Caco-2 (cell line): Measurements from ENCODE around the gene RNF214. TPM values are rescaled to one million over a fixed set of nuclear protein-coding genes. Genes with fewer than 3 reads are reported as not detected.

Experiments
- BruUV-seq: library from RNA; stranded (reverse); fragments of 400-500 nt; replicated peaks from 2 replicates; lab custom pipeline; 2021; lab: Mats Ljungman, UMichigan
- CTCF ChIA-PET: fragments of 300-600 bp; sonication (Branson Sonifier 250); formaldehyde crosslinking; loops from one replicate; lab custom pipeline; 2022; ENCODE audit warnings: antibody characterized with exemption; lab: Charles Lee
- POLR2A ChIA-PET: fragments of 300-600 bp; sonication (Branson Sonifier 250); formaldehyde crosslinking; loops from one replicate; lab custom pipeline; 2022; ENCODE audit warnings: antibody characterized with exemption; lab: Charles Lee
- DNase-seq, 2 experiments: peaks; one replicate each; pipeline versions ENCODE4 v3.0.0 to v3.0.0-alpha.2; 2020 to 2022
- H3K27me3 ChIP-seq: replicated peaks from 2 replicates; pipeline ENCODE4 v1.6.0; 2011; ENCODE audit warnings: low read length; ENCODE audit not compliant: control insufficient read depth, insufficient read depth
- H3K36me3 ChIP-seq: 2 replicates; pipeline ENCODE4 v1.5.1; 2011; ENCODE audit warnings: low read length; ENCODE audit not compliant: control insufficient read depth, insufficient read depth
- H3K4me1 ChIP-seq: fragments of 250-450 bp; sonication (Bioruptor Pico); 2 replicates; pipeline ENCODE4 v1.5.1; 2020; ENCODE audit warnings: mild to moderate bottlenecking
- H3K4me3 ChIP-seq: 2 replicates; pipeline ENCODE4 v1.5.1; 2011; ENCODE audit warnings: low read depth, mild to moderate bottlenecking, control low read depth, low read length
- H3K9me3 ChIP-seq: fragments of 250-450 bp; sonication (Bioruptor Pico); 2 replicates; pipeline ENCODE4 v1.5.1; 2020; ENCODE audit warnings: mild to moderate bottlenecking, moderate library complexity
- H3K27ac Mint-ChIP-seq: one replicate; pipeline ENCODE4 v1.8.0; 2022; ENCODE audit warnings: mixed read lengths; ENCODE audit not compliant: unreplicated experiment
- H3K27me3 Mint-ChIP-seq: one replicate; pipeline ENCODE4 v1.8.0; 2022; ENCODE audit warnings: mixed read lengths; ENCODE audit not compliant: insufficient read depth, unreplicated experiment
- H3K36me3 Mint-ChIP-seq: one replicate; pipeline ENCODE4 v1.8.0; 2022; ENCODE audit warnings: mild to moderate bottlenecking, mixed read lengths; ENCODE audit not compliant: insufficient read depth, unreplicated experiment
- H3K4me1 Mint-ChIP-seq: one replicate; pipeline ENCODE4 v1.8.0; 2022; ENCODE audit warnings: low read depth, mixed read lengths; ENCODE audit not compliant: unreplicated experiment
- H3K4me3 Mint-ChIP-seq: one replicate; pipeline ENCODE4 v1.8.0; 2022; ENCODE audit warnings: mild to moderate bottlenecking, moderate library complexity, mixed read lengths; ENCODE audit not compliant: unreplicated experiment
- H3K9me3 Mint-ChIP-seq: one replicate; pipeline ENCODE4 v1.8.0; 2022; ENCODE audit warnings: mixed read lengths; ENCODE audit not compliant: unreplicated experiment
- intact Hi-C: fragments of 100-400 bp; cut with micrococcal nuclease; formaldehyde crosslinking; loops from one replicate; pipeline ENCODE4 v1.10.0; 2022; ENCODE audit not compliant: unreplicated experiment
- total RNA-seq: library from RNA; stranded (reverse); gene quantifications from 2 replicates; pipeline ENCODE4 v1.2.3, GENCODE V29; 2022
- TF ChIP-seq, protein P1 (sequence below), 2 experiments: fragments of 200-600 bp in 1 of 2; IDR thresholded peaks; 1 replicate in 1 of 2; 2 replicates in 1 of 2; pipeline versions ENCODE4 v1.5.1 to v1.8.0; 2011 to 2022; ENCODE audit warnings: antibody characterized with exemption in 1 of 2, control low read depth in 1 of 2, inconsistent platforms in 1 of 2, low read depth in 1 of 2, low read length in 1 of 2, mild to moderate bottlenecking in 1 of 2, moderate library complexity in 1 of 2; ENCODE audit not compliant: insufficient read depth in 1 of 2, severe bottlenecking in 1 of 2, unreplicated experiment in 1 of 2

Gene RNF214
- total RNA-seq, 1 experiment from 2014 or later: 55.8 TPM

DNA sequence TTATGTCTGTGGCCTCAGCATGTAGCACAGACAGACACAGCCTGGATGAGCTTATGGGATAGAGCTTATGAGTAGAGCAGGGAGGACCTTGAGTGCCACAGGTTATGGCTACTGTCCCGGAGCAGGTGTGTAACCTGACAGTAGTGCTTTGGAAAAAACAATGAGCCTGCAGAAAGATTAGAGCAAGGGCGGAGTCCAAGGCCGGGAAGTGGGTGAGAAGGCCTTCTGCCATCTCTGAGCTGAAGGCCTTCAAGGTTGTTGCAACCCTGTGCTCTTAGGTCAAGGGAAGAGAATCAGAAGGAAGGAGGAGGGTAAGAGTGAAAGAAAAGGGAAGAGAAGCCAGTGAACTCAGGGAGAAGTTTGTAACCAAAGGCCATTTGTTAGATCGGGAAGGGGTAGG is 37.2 kb upstream of the RNF214 start:
- H3K36me3 ChIP-seq: peaks cover 2% of the 10 kb centered on the region; the same call in 1 of the 2 replicates
- TF ChIP-seq, protein P1, sequence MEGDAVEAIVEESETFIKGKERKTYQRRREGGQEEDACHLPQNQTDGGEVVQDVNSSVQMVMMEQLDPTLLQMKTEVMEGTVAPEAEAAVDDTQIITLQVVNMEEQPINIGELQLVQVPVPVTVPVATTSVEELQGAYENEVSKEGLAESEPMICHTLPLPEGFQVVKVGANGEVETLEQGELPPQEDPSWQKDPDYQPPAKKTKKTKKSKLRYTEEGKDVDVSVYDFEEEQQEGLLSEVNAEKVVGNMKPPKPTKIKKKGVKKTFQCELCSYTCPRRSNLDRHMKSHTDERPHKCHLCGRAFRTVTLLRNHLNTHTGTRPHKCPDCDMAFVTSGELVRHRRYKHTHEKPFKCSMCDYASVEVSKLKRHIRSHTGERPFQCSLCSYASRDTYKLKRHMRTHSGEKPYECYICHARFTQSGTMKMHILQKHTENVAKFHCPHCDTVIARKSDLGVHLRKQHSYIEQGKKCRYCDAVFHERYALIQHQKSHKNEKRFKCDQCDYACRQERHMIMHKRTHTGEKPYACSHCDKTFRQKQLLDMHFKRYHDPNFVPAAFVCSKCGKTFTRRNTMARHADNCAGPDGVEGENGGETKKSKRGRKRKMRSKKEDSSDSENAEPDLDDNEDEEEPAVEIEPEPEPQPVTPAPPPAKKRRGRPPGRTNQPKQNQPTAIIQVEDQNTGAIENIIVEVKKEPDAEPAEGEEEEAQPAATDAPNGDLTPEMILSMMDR (IDR thresholded peaks at IDR 0.05; ENCODE audit: insufficient read depth in 1 of 2, low read depth in 1 of 2, low read length in 1 of 2, severe bottlenecking in 1 of 2, unreplicated experiment in 1 of 2): no peak
- Mint-ChIP-seq H3K27me3 (no peaks in the 10 kb centered on the region), H3K36me3 (peaks cover 24% of the 10 kb centered on the region), H3K4me3 (no peak overlapping the region), H3K4me1 (peaks cover 25% of the 10 kb centered on the region), H3K9me3 (no peaks in the 10 kb centered on the region), H3K27ac (no peak overlapping the region)
- no TSS peak for BruUV-seq
- H3K27me3 ChIP-seq: no peaks in the 10 kb centered on the region
- no peaks in the 10 kb centered on the region for H3K9me3 ChIP-seq
- H3K4me3 ChIP-seq: no peak overlapping the region
- ChIA-PET POLR2A (no interaction called here), CTCF (interaction anchor here (0.7 to 1.4 kb wide), 2 partner anchors 15 to 31 kb away, joined by 3 to 6 read pairs; no protein-coding TSS in a partner anchor)
- DNase-seq: no peak
- intact Hi-C loops: no loop called here
- H3K4me1 ChIP-seq: peaks cover 31% of the 10 kb centered on the region

DNA sequence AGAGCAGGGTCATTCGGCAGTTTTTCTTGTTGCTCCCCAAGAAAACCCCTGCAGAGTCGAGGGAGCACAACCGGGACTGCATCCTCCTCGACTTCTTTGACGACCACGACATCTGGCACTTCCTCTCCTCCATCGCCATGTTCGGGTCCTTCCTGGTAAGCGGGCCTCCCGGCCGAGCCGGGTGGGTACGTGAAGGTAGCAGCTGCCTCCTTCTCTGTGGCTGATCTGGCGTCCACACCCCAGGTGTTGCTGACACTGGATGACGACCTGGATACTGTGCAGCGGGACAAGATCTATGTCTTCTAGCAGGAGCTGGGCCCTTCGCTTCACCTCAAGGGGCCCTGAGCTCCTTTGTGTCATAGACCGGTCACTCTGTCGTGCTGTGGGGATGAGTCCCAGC is 36.7 kb upstream of the RNF214 start:
- TF ChIP-seq, protein P1 (IDR thresholded peaks at IDR 0.05; ENCODE audit: insufficient read depth in 1 of 2, low read depth in 1 of 2, low read length in 1 of 2, severe bottlenecking in 1 of 2, unreplicated experiment in 1 of 2): no peak
- no peak overlapping the region for H3K4me3 Mint-ChIP-seq
- no peak overlapping the region for H3K27ac Mint-ChIP-seq
- intact Hi-C loops: no loop called here
- no peak for DNase-seq
- no peak overlapping the region for H3K4me3 ChIP-seq
- H3K9me3 ChIP-seq: no peaks in the 10 kb centered on the region
- ChIA-PET POLR2A (no interaction called here), CTCF (interaction anchor here (0.5 to 1.4 kb wide), 2 partner anchors 31 to 1495 kb away, joined by 6 read pairs; no protein-coding TSS in a partner anchor)
- peaks cover 36% of the 10 kb centered on the region for H3K4me1 ChIP-seq
- peaks cover 29% of the 10 kb centered on the region for H3K36me3 Mint-ChIP-seq
- no peaks in the 10 kb centered on the region for H3K27me3 Mint-ChIP-seq
- no peaks in the 10 kb centered on the region for H3K27me3 ChIP-seq
- peaks cover 30% of the 10 kb centered on the region for H3K4me1 Mint-ChIP-seq
- BruUV-seq: no TSS peak
- peaks cover 2% of the 10 kb centered on the region; the same call in 1 of the 2 replicates for H3K36me3 ChIP-seq
- H3K9me3 Mint-ChIP-seq: no peaks in the 10 kb centered on the region

DNA sequence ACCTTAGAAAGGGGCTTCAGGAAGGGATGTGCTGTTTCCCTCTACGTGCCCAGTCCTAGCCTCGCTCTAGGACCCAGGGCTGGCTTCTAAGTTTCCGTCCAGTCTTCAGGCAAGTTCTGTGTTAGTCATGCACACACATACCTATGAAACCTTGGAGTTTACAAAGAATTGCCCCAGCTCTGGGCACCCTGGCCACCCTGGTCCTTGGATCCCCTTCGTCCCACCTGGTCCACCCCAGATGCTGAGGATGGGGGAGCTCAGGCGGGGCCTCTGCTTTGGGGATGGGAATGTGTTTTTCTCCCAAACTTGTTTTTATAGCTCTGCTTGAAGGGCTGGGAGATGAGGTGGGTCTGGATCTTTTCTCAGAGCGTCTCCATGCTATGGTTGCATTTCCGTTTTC is 35.5 kb upstream of the RNF214 start:
- peak overlapping the region; percentile 86 for H3K27ac Mint-ChIP-seq
- peaks cover 34% of the 10 kb centered on the region for H3K4me1 Mint-ChIP-seq
- peaks cover 36% of the 10 kb centered on the region for H3K36me3 Mint-ChIP-seq
- TF ChIP-seq, protein P1 (IDR thresholded peaks at IDR 0.05; ENCODE audit: insufficient read depth in 1 of 2, low read depth in 1 of 2, low read length in 1 of 2, severe bottlenecking in 1 of 2, unreplicated experiment in 1 of 2): no peak
- no peak for DNase-seq
- ChIA-PET CTCF (interaction anchor here (0.6 to 1.1 kb wide), 2 partner anchors 25 to 28 kb away, joined by 3 to 4 read pairs; no protein-coding TSS in a partner anchor), POLR2A (interaction anchor here (0.6 kb wide), 1 partner anchor 34 kb away, joined by 3 read pairs; no protein-coding TSS in a partner anchor)
- H3K9me3 ChIP-seq: no peaks in the 10 kb centered on the region
- no peaks in the 10 kb centered on the region for H3K27me3 ChIP-seq
- H3K4me3 ChIP-seq: no peak overlapping the region
- no peaks in the 10 kb centered on the region for H3K27me3 Mint-ChIP-seq
- H3K4me3 Mint-ChIP-seq: no peak overlapping the region
- intact Hi-C loops: no loop called here
- H3K9me3 Mint-ChIP-seq: no peaks in the 10 kb centered on the region
- no TSS peak for BruUV-seq
- H3K4me1 ChIP-seq: peaks cover 37% of the 10 kb centered on the region
- 0 out of 2 replicates have a peak, but pooled peaks cover 2% of the 10 kb centered on the region for H3K36me3 ChIP-seq
